Endothelial cell of umbilical vein (primary cell): ENCODE measurements around the gene ZRANB1. TPM values are rescaled to one million over a fixed set of nuclear protein-coding genes. Genes with fewer than 3 reads are reported as not detected.

ENCODE experiments used
- BruUV-seq: library from RNA; stranded (reverse); fragments of 400-500 nt; replicated peaks from 2 replicates; lab custom pipeline; 2021; lab: Mats Ljungman, UMichigan
- CTCF ChIA-PET: fragments of 300-600, 350-600 bp; sonication (Branson Sonifier 250); formaldehyde crosslinking; loops from one replicate; lab custom pipeline; 2021; ENCODE audit warnings: antibody characterized with exemption, inconsistent platforms; lab: Charles Lee
- POLR2A ChIA-PET: fragments of 300-600, 350-600 bp; sonication (Branson Sonifier 250); formaldehyde crosslinking; loops from one replicate; lab custom pipeline; 2021; ENCODE audit warnings: antibody characterized with exemption, inconsistent platforms; lab: Charles Lee
- DNase-seq: peaks from one replicate; pipeline ENCODE4 v3.0.0-alpha.2; 2011; ENCODE audit warnings: low read depth, low spot score
- FAIRE-seq: peaks from 2 replicates; lab custom pipeline; 2011; peaks lifted over from hg19 to GRCh38; lab: Jason Lieb, UNC
- H2AFZ ChIP-seq: 2 replicates; pipeline ENCODE4 v1.6.0; 2012; ENCODE audit warnings: low read depth, low read length, control low read depth, inconsistent platforms
- H3K27ac ChIP-seq: 2 replicates; pipeline ENCODE4 v1.5.1; 2011; ENCODE audit warnings: low read depth, mild to moderate bottlenecking, control low read depth, low read length, moderate library complexity; ENCODE audit not compliant: insufficient read depth
- H3K27me3 ChIP-seq, 2 experiments: 2 replicates each; pipeline versions ENCODE4 v1.6.0 to v1.6.1; 2011; ENCODE audit warnings: low read length in 2 of 2, mixed read lengths in 1 of 2; ENCODE audit not compliant: control insufficient read depth in 2 of 2, insufficient read depth in 2 of 2
- H3K36me3 ChIP-seq, 2 experiments: 2 replicates in 1 of 2; 3 replicates in 1 of 2; pipeline ENCODE4 v1.5.1; 2011; ENCODE audit warnings: low read length in 2 of 2, mild to moderate bottlenecking in 1 of 2, moderate library complexity in 1 of 2; ENCODE audit not compliant: control insufficient read depth in 2 of 2, insufficient read depth in 2 of 2; ENCODE audit errors: extremely low read depth in 1 of 2
- H3K4me1 ChIP-seq: 3 replicates; pipeline ENCODE4 v1.5.1; 2011; ENCODE audit warnings: mild to moderate bottlenecking, low read length; ENCODE audit not compliant: control insufficient read depth, insufficient read depth; ENCODE audit errors: extremely low read depth
- H3K4me2 ChIP-seq: 2 replicates; pipeline ENCODE4 v1.6.1; 2011; ENCODE audit warnings: low read length, control low read depth, mixed read lengths; ENCODE audit not compliant: insufficient read depth
- H3K4me3 ChIP-seq, 3 experiments: fragments of 200-600 bp in 1 of 3; sonication (generic), shearing (Covaris generic) in 1 of 3; replicated peaks in 1 of 3; 2 replicates each; pipeline ENCODE4 v1.5.1; 2011 to 2016; ENCODE audit warnings: control low read depth in 3 of 3, low read length in 3 of 3, mild to moderate bottlenecking in 2 of 3, inconsistent platforms in 1 of 3, low read depth in 1 of 3, moderate library complexity in 1 of 3; ENCODE audit not compliant: insufficient read depth in 1 of 3
- H3K79me2 ChIP-seq: 2 replicates; pipeline ENCODE4 v1.6.0; 2012; ENCODE audit warnings: low read length, inconsistent platforms; ENCODE audit not compliant: control insufficient read depth, insufficient read depth
- H3K9ac ChIP-seq: replicated peaks from 2 replicates; pipeline ENCODE3; 2011; ENCODE audit warnings: low read length, control low read depth; ENCODE audit not compliant: insufficient read depth; ENCODE audit errors: extremely low read depth
- H3K9me1 ChIP-seq: replicated peaks from 3 replicates; pipeline ENCODE4 v1.6.0; 2011; ENCODE audit warnings: mild to moderate bottlenecking, low read length; ENCODE audit not compliant: control insufficient read depth, insufficient read depth; ENCODE audit errors: extremely low read depth
- H3K9me3 ChIP-seq: replicated peaks from 2 replicates; pipeline ENCODE4 v1.5.1; 2012; ENCODE audit warnings: low read length, inconsistent platforms; ENCODE audit not compliant: control insufficient read depth, insufficient read depth
- H4K20me1 ChIP-seq: replicated peaks from 2 replicates; pipeline ENCODE3; 2011; ENCODE audit warnings: mild to moderate bottlenecking, low read length; ENCODE audit not compliant: control insufficient read depth, insufficient read depth; ENCODE audit errors: extremely low read depth
- FOS ChIP-seq: IDR thresholded peaks from 2 replicates; pipeline ENCODE4 v1.6.1; 2011; ENCODE audit warnings: mild to moderate bottlenecking, low read length, moderate library complexity, borderline replicate concordance; ENCODE audit not compliant: insufficient read depth
- GATA2 ChIP-seq: IDR thresholded peaks from 2 replicates; pipeline ENCODE4 v1.7.0; 2011; ENCODE audit warnings: low read depth, mild to moderate bottlenecking, moderate library complexity, mixed read lengths, low read length; ENCODE audit not compliant: insufficient read length, insufficient read depth
- MYC ChIP-seq: IDR thresholded peaks from one replicate; pipeline ENCODE4 v1.6.1; 2011; ENCODE audit warnings: mild to moderate bottlenecking, low read depth, low read length
- POLR2A ChIP-seq: IDR thresholded peaks from 2 replicates; pipeline ENCODE4 v1.6.1; 2012; ENCODE audit warnings: low read depth, mild to moderate bottlenecking, control low read depth, low read length
- POLR2AphosphoS5 ChIP-seq: IDR thresholded peaks from 2 replicates; pipeline ENCODE4 v1.6.1; 2012; ENCODE audit warnings: low read depth, mild to moderate bottlenecking, control low read depth, low read length, moderate library complexity; ENCODE audit not compliant: insufficient read depth
- dilution Hi-C: fragments of 300-500 bp; cut with MboI; formaldehyde crosslinking; loops from one replicate; pipeline ENCODE4 v1.15.0; 2019; ENCODE audit warnings: low sequenced_read_pairs; ENCODE audit not compliant: extremely low pct_ligation_motif_present
- intact Hi-C: fragments of 100-400 bp; cut with micrococcal nuclease; formaldehyde crosslinking; loops from one replicate; pipeline ENCODE4 v1.10.0; 2022
- polyA plus RNA-seq, 4 experiments: library from polyadenylated mRNA; depleted of rRNA in 3 of 4; stranded (reverse) in 3 of 4; unstranded in 1 of 4; fragments of >200 nt; gene quantifications; 2 replicates each; pipeline versions ENCODE4 v1.2.1 to v1.2.3, GENCODE V29; 2011 to 2012; ENCODE audit warnings: missing spikeins in 1 of 4
- total RNA-seq: library from RNA; stranded (reverse); gene quantifications from 2 replicates; pipeline ENCODE4 v1.2.3, GENCODE V29; 2021
- TF ChIP-seq, protein P1 (sequence below), 2 donors: IDR thresholded peaks; 1 replicate in 1 of 2; 2 replicates in 1 of 2; pipeline ENCODE4 v1.5.1; 2011; ENCODE audit warnings: low read length in 2 of 2, mild to moderate bottlenecking in 2 of 2, moderate library complexity in 2 of 2, control low read depth in 1 of 2, inconsistent platforms in 1 of 2, low read depth in 1 of 2; ENCODE audit not compliant: insufficient read depth in 1 of 2; ENCODE audit errors: extremely low read depth in 1 of 2

ZRANB1 gene
- total and polyA plus RNA-seq, 2 donors (not counting 3 experiments of a cell fraction or from before 2014, with no cell fraction given) = 6.2 to 17.7 TPM

DNA sequence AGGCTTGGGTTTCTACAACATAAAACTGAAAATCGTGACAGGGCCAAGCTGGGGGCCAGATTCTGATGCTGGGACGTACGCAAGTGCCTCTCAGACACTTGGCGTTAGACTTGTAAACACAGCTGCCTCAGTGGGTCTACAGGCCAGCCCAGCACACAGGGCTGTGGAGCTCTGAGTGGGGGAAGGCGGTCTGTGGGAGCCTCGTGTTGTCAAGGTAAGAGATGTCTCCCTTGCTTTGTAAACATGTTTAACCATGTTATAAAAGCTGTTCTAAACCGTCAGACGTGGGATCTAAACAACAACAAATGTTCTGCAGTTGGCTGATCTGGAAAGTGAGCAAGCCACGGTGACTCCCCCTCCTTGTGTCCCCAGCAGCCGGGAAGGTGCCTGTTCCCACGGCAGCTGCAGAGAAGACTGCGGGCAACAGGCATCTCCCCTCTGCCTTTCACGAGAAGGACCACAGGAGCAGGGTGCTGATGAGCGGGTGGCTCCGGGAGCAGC lies 67.8 kb downstream of the ZRANB1 start:
- no TSS peak for BruUV-seq
- dilution Hi-C loops (no loop called here), intact Hi-C loops (no loop called here)
- CTCF ChIA-PET = interaction anchor here (0.5 to 1.4 kb wide), 7 partner anchors 9 to 696 kb away, joined by 3 to 4 read pairs (median 3); no protein-coding TSS in a partner anchor
- H3K9me3 ChIP-seq = no peaks in the 10 kb centered on the region
- no peak overlapping the region for H3K27ac ChIP-seq
- DNase-seq (no peak), FAIRE-seq (no peak)
- H3K36me3 ChIP-seq = peaks cover 0 to 27% of the 10 kb centered on the region in 2 experiments
- H3K79me2 ChIP-seq = peaks cover 62% of the 10 kb centered on the region
- POLR2A ChIA-PET = no interaction called here
- no peak overlapping the region for H3K4me3 ChIP-seq
- H3K4me2 ChIP-seq = no peak overlapping the region
- no peak overlapping the region for H2AFZ ChIP-seq
- no peaks in the 10 kb centered on the region for H4K20me1 ChIP-seq
- no peaks in the 10 kb centered on the region for H3K9me1 ChIP-seq
- no peaks in the 10 kb centered on the region for H3K4me1 ChIP-seq
- H3K9ac ChIP-seq = no peak overlapping the region
- no peak for TF ChIP-seq POLR2AphosphoS5
- no peak for TF ChIP-seq POLR2A
- no peak for TF ChIP-seq MYC
- TF ChIP-seq GATA2 = no peak
- TF ChIP-seq FOS = no peak
- TF ChIP-seq, protein P1, sequence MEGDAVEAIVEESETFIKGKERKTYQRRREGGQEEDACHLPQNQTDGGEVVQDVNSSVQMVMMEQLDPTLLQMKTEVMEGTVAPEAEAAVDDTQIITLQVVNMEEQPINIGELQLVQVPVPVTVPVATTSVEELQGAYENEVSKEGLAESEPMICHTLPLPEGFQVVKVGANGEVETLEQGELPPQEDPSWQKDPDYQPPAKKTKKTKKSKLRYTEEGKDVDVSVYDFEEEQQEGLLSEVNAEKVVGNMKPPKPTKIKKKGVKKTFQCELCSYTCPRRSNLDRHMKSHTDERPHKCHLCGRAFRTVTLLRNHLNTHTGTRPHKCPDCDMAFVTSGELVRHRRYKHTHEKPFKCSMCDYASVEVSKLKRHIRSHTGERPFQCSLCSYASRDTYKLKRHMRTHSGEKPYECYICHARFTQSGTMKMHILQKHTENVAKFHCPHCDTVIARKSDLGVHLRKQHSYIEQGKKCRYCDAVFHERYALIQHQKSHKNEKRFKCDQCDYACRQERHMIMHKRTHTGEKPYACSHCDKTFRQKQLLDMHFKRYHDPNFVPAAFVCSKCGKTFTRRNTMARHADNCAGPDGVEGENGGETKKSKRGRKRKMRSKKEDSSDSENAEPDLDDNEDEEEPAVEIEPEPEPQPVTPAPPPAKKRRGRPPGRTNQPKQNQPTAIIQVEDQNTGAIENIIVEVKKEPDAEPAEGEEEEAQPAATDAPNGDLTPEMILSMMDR (IDR thresholded peaks at IDR 0.05; ENCODE audit: extremely low read depth in 1 of 2, insufficient read depth in 1 of 2, low read depth in 1 of 2, low read length in 2 of 2) = no peak
- H3K27me3 ChIP-seq = no peaks in the 10 kb centered on the region
